ENCODE results near the gene CCNYL1.

Gene CCNYL1

GRCh38 chr2:207697411-207697810, 14.0 kb upstream of the CCNYL1 start:
- no peak overlapping the region for H3K4me2 ChIP-seq (ENCODE audit: low read length)
- peaks cover 14% of the 10 kb centered on the region for H3K4me1 ChIP-seq
- H2AFZ ChIP-seq: no peak overlapping the region
- H3K27me3 ChIP-seq (ENCODE audit: control insufficient read depth, insufficient read depth, low read length): no peaks in the 10 kb centered on the region
- TF ChIP-seq CTCF (IDR thresholded peaks at IDR 0.05): no peak
- no peak overlapping the region for H3K27ac ChIP-seq
- H3K9ac ChIP-seq: no peak overlapping the region
- no peaks in the 10 kb centered on the region for H3K36me3 ChIP-seq (ENCODE audit: control insufficient read depth, insufficient read depth, low read length)
- H3K9me3 ChIP-seq (ENCODE audit: control insufficient read depth, low read length): no peaks in the 10 kb centered on the region
- no peak overlapping the region for H3K4me3 ChIP-seq (ENCODE audit: low read depth, low read length)
- H3K79me2 ChIP-seq: no peaks in the 10 kb centered on the region

- Histone ChIP-seq H3K4me1 (peaks cover 14% of the 10 kb centered on the region), H3K9ac (no peak overlapping the region), H3K4me2 (ENCODE audit: low read length) (no peak overlapping the region), H3K27ac (no peak overlapping the region), H3K4me3 (ENCODE audit: low read depth, low read length) (no peak overlapping the region), H3K27me3 (ENCODE audit: control insufficient read depth, insufficient read depth, low read length) (no peaks in the 10 kb centered on the region), H2AFZ (no peak overlapping the region), H3K79me2 (no peaks in the 10 kb centered on the region), H3K9me3 (ENCODE audit: control insufficient read depth, low read length) (no peaks in the 10 kb centered on the region), H3K36me3 (ENCODE audit: control insufficient read depth, insufficient read depth, low read length) (no peaks in the 10 kb centered on the region)
- TF ChIP-seq CTCF (IDR thresholded peaks at IDR 0.05): no peak
These were observed 13.1 kb upstream of the CCNYL1 start for GRCh38 chr2:207698301-207698700.

- no peaks in the 10 kb centered on the region for H3K36me3 ChIP-seq (ENCODE audit: control insufficient read depth, insufficient read depth, low read length)
- no peak overlapping the region for H3K9ac ChIP-seq
- H3K4me1 ChIP-seq: no peaks in the 10 kb centered on the region
- no peak overlapping the region for H2AFZ ChIP-seq
- no peaks in the 10 kb centered on the region for H3K9me3 ChIP-seq (ENCODE audit: control insufficient read depth, low read length)
- no peak for TF ChIP-seq CTCF (IDR thresholded peaks at IDR 0.05)
- no peak overlapping the region for H3K4me2 ChIP-seq (ENCODE audit: low read length)
- H3K27ac ChIP-seq: no peak overlapping the region
- no peaks in the 10 kb centered on the region for H3K27me3 ChIP-seq (ENCODE audit: control insufficient read depth, insufficient read depth, low read length)
- no peaks in the 10 kb centered on the region for H3K79me2 ChIP-seq
- H3K4me3 ChIP-seq (ENCODE audit: low read depth, low read length): no peak overlapping the region
These were observed 7.4 kb upstream of the CCNYL1 start for GRCh38 chr2:207704078-207704477.

- Histone ChIP-seq H3K4me1 (no peaks in the 10 kb centered on the region), H3K9ac (no peak overlapping the region), H3K4me3 (ENCODE audit: low read depth, low read length) (no peak overlapping the region), H3K27me3 (ENCODE audit: control insufficient read depth, insufficient read depth, low read length) (no peaks in the 10 kb centered on the region), H3K36me3 (ENCODE audit: control insufficient read depth, insufficient read depth, low read length) (no peaks in the 10 kb centered on the region), H3K79me2 (no peaks in the 10 kb centered on the region), H2AFZ (no peak overlapping the region), H3K4me2 (ENCODE audit: low read length) (no peak overlapping the region), H3K27ac (no peak overlapping the region), H3K9me3 (ENCODE audit: control insufficient read depth, low read length) (no peaks in the 10 kb centered on the region)
- no peak for TF ChIP-seq CTCF (IDR thresholded peaks at IDR 0.05)
These were observed 6.8 kb upstream of the CCNYL1 start for GRCh38 chr2:207704671-207705070.

GRCh38 chr2:207706936-207707860, 4.2 kb upstream of the CCNYL1 start:
- Histone ChIP-seq H3K79me2 (peaks cover under 1% of the 10 kb centered on the region), H2AFZ (no peak overlapping the region), H3K4me2 (ENCODE audit: low read length) (no peak overlapping the region), H3K27ac (no peak overlapping the region), H3K9ac (no peak overlapping the region), H3K36me3 (ENCODE audit: control insufficient read depth, insufficient read depth, low read length) (no peaks in the 10 kb centered on the region), H3K27me3 (ENCODE audit: control insufficient read depth, insufficient read depth, low read length) (no peaks in the 10 kb centered on the region), H3K4me3 (ENCODE audit: low read depth, low read length) (no peak overlapping the region), H3K4me1 (peaks cover under 1% of the 10 kb centered on the region), H3K9me3 (ENCODE audit: control insufficient read depth, low read length) (no peaks in the 10 kb centered on the region)
- TF ChIP-seq CTCF (IDR thresholded peaks at IDR 0.05): no peak
